SIG-M5 (cell line): ENCODE data around the gene SYNPR.
"Not testable (repeated sequence)": the region's sequence is repeated elsewhere in the genome, so short reads cannot be mapped to it uniquely, and the experiment has no call there.

Experiments used
- DNase-seq: peaks from one replicate; lab custom pipeline; 2025; lab: John Stamatoyannopoulos, UW

Gene SYNPR

DNA sequence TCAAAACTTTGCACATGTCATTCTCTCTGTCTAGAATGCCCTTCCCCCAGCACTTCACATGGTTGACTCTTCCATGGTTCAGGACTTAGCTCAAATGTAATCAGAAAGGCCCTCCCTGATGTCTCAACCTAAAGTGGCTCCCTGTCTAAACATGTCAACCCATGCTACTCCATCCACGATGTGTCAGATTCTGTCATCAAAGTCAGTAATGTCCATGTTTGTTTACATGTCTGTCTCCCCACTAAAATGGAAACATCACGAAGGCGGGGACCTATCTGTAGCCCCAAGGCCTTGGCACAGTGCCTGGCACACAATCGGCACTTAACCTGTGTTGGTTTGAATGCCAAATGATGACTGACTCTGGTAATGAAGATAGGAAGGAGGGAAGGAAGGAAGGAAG lies 353.6 kb downstream of the SYNPR start:
- DNase-seq = no peak

DNA sequence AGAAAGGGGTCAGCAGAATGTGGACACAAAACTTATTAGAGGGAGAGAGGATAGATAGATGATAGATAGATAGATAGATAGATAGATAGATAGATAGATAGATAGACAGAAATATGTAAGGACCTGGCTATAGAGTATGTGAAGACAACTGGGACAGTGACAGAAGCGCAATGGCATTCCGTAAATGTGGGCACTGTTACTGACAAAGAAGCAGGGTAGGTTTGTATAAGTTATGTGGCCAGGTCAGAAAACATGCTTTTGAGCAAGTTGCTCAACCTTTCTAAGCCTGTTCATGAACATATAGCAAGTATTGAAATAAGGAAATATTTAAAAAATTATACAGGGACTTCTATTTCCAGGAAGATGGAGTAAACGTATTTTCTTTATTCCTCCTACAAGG lies 357.1 kb downstream of the SYNPR start:
- DNase-seq = no peak

DNA sequence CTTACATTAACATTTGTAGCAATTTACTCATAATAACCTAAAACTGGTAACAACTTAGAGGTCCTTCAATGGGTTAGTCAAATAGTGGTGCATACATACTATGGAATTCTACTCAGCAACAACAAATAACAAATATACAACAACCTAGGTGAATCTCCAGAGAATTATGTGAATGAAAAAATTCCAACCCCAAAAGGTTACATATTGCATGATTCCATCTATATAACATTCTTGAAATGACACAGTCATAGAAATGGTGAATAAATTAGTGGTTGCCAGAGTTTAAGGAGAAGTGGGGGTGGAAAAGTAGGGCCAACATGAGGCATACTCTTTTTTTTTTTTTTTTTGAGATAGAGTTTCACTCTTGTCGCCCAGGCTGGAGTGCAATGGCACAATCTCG lies 361.7 kb downstream of the SYNPR start:
- DNase-seq = no peak

DNA sequence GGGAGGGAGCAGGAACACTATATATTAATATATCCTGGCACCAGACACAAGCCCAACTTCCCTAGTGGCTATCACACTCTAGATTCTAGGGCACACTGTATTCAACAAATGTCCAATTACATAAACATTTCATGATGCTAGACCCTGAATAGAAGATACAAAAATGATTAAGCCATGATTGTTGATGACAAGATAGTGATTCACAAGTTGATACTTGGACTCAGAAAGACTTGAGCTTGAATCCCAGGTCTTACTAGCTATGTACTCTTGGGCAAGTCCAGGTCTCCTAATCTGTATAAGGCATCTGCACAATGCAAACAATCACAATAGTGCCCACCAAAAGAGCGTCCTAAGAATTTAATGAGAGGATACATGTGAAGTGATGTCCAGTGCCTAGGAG lies 364.4 kb downstream of the SYNPR start:
- no peak for DNase-seq

DNA sequence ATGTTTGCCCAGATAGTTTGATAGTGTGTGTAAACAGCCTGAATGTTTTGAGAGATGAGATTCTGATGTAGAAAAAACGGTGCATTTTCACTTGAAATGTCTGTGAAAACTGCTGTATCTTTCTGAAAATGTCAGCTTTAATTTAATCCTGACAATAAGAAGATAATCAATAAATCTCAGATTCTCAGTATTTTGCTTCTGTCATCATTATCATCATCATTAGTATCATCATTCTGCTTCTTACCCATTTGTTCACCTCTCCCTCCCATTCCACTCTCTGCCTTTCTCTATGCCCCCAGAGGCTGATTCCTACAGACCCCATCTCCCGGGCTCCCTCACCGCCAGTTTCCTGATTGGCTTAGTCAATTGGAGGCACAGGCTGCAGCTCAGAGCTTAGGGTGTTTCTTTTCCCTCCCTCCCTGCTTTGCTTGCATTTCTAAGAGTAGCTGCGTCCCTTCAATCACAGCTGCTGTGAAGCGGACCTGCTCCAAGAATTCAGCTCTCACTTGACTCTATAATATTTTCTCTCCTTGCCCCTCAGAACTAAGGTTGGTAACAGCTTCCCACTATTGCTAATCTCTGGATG lies 366.2 kb downstream of the SYNPR start:
- DNase-seq = no peak

DNA sequence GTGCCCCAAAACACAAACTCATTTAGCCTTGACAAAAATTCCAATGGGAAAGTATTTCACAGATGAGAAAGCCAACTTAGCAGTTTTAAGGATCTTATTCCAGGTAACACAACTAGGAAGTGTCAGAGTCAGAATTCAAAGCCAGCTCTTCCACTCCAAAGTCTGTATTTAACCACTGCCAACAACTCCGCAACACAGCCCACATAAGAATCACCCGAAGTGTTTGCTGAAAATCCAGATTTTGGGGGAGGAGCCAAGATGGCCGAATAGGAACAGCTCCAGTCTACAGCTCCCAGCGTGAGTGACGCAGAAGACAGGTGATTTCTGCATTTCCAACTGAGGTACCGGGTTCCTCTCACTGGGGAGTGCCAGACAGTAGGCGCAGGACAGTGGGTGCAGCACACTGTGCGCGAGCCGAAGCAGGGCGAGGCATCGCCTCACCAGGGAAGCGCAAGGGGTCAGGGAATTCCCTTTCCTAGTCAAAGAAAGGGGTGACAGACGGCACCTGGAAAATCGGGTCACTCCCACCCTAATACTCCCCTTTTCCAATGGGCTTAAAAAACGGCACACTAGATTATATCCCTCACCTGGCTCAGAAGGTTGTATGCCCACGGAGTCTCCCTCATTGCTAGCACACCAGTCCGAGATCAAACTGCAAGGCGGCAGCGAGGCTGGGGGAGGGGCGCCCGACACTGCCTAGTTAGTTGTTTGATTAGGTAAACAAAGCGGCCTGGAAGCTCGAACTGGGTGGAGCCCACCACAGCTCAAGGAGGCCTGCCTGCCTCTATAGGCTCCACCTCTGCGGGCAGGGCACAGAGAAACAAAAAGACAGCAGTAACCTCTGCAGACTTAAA lies 367.0 kb downstream of the SYNPR start:
- not testable (repeated sequence) for DNase-seq

DNA sequence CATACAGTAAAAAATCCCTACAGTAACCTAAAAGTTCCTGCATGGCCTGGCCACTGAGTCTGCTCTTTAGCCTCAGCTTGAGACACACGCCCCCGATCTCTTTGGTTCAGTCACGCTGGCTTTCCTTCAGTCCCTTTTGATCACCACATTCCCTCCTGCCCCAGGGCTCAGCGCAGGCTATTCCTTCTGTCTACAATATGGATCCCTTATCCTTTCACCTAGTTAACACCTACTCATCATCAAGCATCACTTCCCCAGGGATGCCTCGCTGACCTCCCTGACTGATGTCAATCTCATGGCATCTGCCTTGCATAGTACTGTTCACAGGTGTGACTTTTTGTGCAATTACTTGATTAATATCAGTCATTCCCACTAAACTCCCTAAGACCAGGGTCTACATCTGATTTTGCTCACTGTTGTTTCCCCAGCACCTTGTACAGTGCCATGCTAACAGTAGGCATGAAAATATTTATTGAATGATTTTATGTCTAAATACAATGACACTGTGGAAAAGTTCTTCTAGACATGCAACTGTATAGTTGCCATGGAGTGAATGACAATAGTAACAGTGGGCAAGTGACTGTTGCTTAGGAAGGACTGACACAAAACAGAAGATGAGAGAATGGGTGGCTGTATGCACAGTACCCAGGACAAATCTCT lies 374.1 kb downstream of the SYNPR start, which contains the start of gene SNTN:
SNTN (plus strand) TSS at position 610 of the 660 bp plus-strand sequence; CDS start at position 623, 13 bp downstream.
- DNase-seq = no peak

DNA sequence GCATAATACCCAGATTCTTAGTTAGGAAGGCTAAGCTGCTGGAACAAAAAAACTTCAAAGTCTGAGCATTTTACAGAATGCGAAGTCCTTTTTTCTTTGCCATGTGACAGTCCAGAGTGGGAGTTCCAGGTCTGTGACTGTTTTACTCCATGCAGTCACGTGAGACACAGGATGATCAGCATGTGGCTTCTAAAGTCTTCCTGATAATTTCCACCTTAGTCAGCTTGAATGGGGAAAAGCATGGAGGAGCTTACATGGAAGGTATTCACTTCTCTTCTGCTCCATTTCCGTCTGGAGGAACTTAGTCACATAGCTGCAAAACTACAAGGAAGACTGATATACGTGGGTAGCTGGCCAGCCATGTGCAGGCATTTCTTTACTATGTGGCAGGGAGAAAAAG lies 376.1 kb downstream of the SYNPR start:
- no peak for DNase-seq

DNA sequence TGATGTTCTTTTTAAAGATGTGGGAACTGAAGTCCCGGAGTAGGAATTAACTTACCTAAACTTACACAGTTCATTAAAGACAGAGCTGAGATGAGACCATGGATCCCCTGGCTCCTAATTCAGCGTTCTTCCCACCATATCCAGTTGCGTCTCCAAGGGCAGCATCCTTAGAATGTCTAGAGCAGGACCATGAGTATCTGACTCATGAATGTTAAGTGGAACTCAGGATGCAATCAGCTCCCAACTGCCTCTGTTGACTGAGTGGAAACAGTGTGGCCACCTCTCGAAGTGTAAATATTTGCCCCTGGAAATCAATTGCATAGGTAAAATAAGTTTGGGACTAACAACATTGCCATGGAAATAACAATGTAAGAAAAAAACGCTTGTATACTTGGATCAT lies 376.8 kb downstream of the SYNPR start:
- DNase-seq = no peak

DNA sequence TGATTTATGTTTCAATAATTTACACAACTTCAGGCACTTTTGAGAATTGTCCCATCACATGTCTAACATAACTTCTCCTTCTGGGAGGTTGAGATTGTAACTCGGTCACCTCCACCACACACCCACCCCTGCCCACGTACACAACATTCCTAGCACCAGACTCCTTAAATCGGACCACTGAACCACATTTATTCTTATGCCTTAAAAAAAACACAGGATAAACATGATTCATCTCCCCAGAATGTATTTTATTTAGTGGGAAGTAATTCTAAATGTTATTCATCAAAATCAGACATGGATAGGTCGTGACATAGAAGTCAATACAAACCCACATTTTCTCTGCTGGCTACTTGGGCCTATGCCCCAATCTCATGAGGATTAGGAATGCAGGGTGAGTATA lies 377.4 kb downstream of the SYNPR start:
- DNase-seq = no peak

DNA sequence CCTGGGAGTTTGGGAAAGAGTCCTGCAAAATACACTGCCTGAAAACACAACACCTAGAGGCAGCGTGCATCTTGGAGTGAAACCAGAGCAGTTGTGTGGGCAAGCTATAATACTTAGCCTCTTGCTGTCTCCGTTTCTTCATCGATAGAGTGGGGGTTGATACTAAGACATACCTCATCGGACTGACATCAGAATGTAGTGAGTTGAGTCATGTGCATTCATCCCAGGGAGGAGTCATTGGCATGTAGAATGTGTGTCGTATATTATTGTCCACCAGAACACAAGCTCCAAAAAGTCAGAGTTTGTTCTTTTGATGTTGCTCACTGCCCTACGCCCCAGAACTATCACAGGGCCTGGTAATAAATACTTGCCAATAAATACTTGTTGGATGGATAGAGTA lies 378.7 kb downstream of the SYNPR start:
- DNase-seq = no peak

DNA sequence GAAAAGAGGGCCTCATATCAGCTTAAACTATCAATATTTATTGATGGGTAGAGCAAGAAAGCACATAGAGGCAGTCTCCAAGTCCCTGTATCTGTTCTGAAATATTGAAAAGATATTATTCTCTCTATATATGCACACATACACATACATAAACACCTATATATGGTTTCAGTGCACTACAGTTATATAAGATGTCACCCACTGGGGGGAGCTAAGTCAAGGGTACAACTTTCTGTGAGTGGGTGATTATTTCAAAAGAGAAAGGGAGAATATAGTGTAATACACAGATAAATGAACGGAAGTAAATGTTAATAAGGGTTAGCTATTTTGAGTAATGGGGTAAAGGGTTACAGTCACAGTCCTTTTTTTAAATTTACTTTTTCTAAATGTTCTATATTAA lies 383.1 kb downstream of the SYNPR start:
- DNase-seq = no peak

DNA sequence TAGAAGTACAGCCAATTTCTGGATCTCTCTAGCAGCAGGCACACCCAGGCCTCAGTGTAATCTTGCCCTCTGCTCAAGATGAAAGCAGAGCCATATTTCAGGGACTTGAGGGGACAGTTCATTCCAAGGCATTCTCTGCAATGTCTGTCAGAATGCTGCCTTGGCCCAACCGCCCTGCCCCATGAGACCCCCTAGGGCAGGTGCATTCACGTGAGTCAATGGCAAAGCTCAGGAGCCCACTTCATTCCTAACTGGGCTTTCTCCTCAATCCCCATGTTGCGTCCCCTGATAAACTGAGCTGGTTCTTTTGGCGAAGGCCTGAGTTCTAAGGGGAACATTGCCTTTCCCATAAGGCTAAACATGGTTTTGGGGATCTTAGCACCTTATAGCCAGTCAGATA lies 383.9 kb downstream of the SYNPR start:
- no peak for DNase-seq

DNA sequence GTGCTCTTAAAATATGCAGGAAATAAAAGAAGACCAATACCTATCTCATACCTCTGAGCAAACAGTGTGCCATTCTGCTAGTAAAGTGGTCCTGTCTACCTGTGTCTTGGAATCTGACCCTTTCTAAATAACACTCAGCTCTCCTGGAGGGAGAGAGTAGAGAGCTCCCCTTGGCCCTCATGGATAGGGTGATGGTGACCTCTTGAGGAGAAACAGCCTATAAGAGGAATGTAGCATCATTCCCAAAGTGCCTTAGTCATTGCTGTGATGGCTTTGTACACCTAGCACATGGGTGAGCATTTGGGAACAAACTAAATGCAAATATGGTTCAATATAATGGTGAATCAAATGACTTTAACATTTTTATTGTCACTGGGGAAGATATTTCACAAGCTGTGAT lies 384.4 kb downstream of the SYNPR start:
- DNase-seq = no peak
